HEK293 (cell line): ENCODE measurements around the gene ACTA2.

Experiments used
- KLF16 ChIP-seq: fragments of 450-650 bp; formaldehyde crosslinking; IDR thresholded peaks from 2 replicates; pipeline ENCODE4 v1.5.1; 2017; ENCODE audit warnings: missing biosample characterization, missing genetic modification characterization
- SETDB1 ChIP-seq: IDR thresholded peaks from one replicate; pipeline ENCODE4 v1.6.1; 2017; ENCODE audit warnings: mild to moderate bottlenecking, low read length, moderate library complexity, mixed read lengths; ENCODE audit not compliant: insufficient read length
- ZBTB7A ChIP-seq: fragments of 450-650 bp; formaldehyde crosslinking; IDR thresholded peaks from 2 replicates; pipeline ENCODE4 v1.5.1; 2016; ENCODE audit warnings: low read depth, missing biosample characterization, missing genetic modification characterization
- ZFP37 ChIP-seq: fragments of 450-650 bp; formaldehyde crosslinking; IDR thresholded peaks from 2 replicates; pipeline ENCODE4 v1.5.1; 2016; ENCODE audit warnings: missing biosample characterization, missing genetic modification characterization
- ZNF274 ChIP-seq, 2 experiments: fragments of 200-500 bp in 1 of 2; fragments of 450-650 bp in 1 of 2; sonication (Bioruptor generic) in 1 of 2; formaldehyde crosslinking in 1 of 2; IDR thresholded peaks; 2 replicates each; pipeline versions ENCODE4 v1.5.1 to v1.6.1; 2014 to 2016; ENCODE audit warnings: borderline replicate concordance in 1 of 2, inconsistent platforms in 1 of 2, low read length in 1 of 2, missing biosample characterization in 1 of 2, missing genetic modification characterization in 1 of 2
- ZNF404 ChIP-seq: fragments of 450-650 bp; formaldehyde crosslinking; IDR thresholded peaks from 2 replicates; pipeline ENCODE4 v1.5.1; 2017; ENCODE audit warnings: missing biosample characterization, missing genetic modification characterization
- TF ChIP-seq, protein P1 (sequence below): fragments of 450-650 bp; formaldehyde crosslinking; IDR thresholded peaks from 2 replicates; pipeline ENCODE4 v1.5.1; 2016; ENCODE audit warnings: missing biosample characterization, missing genetic modification characterization
- TF ChIP-seq, protein P2 (sequence below): sonication (generic); formaldehyde crosslinking; IDR thresholded peaks from 2 replicates; pipeline ENCODE4 v1.8.1; 2022; ENCODE audit warnings: mild to moderate bottlenecking, moderate library complexity, missing genetic modification reagents
- TF ChIP-seq, protein P3 (sequence below): fragments of 450-650 bp; formaldehyde crosslinking; IDR thresholded peaks from 2 replicates; pipeline ENCODE4 v1.5.1; 2016; ENCODE audit warnings: missing biosample characterization, missing genetic modification characterization
- TF ChIP-seq, protein P4 (sequence below): fragments of 450-650 bp; formaldehyde crosslinking; optimal IDR thresholded peaks from 2 replicates; pipeline ENCODE3; 2016; ENCODE audit warnings: missing biosample characterization, mild to moderate bottlenecking, missing genetic modification characterization

DNA sequence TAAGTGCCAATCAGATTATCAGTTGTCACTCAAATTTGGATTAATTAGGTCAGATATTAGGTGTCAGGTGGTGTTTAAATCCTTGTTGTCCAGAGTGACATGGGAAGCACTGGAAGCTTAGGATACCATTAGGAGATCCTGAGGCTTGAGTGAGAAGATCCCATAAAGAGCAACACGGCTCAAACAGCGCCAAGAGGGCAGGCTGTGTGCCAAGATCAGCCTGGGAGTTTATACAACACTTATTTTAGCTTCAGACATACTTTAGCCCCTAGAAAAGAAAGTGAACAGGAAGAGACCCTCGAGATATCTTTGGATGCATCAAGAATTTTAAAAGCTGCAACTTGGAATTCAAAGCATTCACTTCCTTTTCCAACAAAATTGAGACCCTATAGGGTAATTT, 14.2 kb upstream of the ACTA2 start:
- TF ChIP-seq, protein P1, sequence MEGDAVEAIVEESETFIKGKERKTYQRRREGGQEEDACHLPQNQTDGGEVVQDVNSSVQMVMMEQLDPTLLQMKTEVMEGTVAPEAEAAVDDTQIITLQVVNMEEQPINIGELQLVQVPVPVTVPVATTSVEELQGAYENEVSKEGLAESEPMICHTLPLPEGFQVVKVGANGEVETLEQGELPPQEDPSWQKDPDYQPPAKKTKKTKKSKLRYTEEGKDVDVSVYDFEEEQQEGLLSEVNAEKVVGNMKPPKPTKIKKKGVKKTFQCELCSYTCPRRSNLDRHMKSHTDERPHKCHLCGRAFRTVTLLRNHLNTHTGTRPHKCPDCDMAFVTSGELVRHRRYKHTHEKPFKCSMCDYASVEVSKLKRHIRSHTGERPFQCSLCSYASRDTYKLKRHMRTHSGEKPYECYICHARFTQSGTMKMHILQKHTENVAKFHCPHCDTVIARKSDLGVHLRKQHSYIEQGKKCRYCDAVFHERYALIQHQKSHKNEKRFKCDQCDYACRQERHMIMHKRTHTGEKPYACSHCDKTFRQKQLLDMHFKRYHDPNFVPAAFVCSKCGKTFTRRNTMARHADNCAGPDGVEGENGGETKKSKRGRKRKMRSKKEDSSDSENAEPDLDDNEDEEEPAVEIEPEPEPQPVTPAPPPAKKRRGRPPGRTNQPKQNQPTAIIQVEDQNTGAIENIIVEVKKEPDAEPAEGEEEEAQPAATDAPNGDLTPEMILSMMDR (tag by site-specific recombination) = no peak
- TF ChIP-seq, protein P2, sequence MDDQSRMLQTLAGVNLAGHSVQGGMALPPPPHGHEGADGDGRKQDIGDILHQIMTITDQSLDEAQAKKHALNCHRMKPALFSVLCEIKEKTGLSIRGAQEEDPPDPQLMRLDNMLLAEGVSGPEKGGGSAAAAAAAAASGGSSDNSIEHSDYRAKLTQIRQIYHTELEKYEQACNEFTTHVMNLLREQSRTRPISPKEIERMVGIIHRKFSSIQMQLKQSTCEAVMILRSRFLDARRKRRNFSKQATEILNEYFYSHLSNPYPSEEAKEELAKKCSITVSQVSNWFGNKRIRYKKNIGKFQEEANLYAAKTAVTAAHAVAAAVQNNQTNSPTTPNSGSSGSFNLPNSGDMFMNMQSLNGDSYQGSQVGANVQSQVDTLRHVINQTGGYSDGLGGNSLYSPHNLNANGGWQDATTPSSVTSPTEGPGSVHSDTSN (CRISPR knock-in tag) = no peak
- TF ChIP-seq, protein P3, sequence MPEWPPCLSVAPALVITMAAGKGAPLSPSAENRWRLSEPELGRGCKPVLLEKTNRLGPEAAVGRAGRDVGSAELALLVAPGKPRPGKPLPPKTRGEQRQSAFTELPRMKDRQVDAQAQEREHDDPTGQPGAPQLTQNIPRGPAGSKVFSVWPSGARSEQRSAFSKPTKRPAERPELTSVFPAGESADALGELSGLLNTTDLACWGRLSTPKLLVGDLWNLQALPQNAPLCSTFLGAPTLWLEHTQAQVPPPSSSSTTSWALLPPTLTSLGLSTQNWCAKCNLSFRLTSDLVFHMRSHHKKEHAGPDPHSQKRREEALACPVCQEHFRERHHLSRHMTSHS = no peak
- TF ChIP-seq, protein P4, sequence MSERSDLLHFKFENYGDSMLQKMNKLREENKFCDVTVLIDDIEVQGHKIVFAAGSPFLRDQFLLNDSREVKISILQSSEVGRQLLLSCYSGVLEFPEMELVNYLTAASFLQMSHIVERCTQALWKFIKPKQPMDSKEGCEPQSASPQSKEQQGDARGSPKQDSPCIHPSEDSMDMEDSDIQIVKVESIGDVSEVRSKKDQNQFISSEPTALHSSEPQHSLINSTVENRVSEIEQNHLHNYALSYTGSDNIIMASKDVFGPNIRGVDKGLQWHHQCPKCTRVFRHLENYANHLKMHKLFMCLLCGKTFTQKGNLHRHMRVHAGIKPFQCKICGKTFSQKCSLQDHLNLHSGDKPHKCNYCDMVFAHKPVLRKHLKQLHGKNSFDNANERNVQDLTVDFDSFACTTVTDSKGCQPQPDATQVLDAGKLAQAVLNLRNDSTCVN (tag by site-specific recombination) = no peak
- TF ChIP-seq ZFP37 (no peak), SETDB1 (no peak), ZBTB7A (tag by site-specific recombination) (no peak), KLF16 (tag by site-specific recombination) (no peak), ZNF404 (tag by site-specific recombination) (no peak), ZNF274 (IDR thresholded peaks at IDR 0.05; ENCODE audit: low read length) (no peak), ZNF274 (tag by site-specific recombination; IDR thresholded peaks at IDR 0.05; ENCODE audit: borderline replicate concordance) (no peak)
